Measurements from ENCODE around the gene TLN1. TPM values are rescaled to one million over a fixed set of nuclear protein-coding genes. Genes with fewer than 3 reads are reported as not detected.

Gene TLN1
- total RNA-seq, 1 experiment from 2014 or later, result 652 TPM

DNA sequence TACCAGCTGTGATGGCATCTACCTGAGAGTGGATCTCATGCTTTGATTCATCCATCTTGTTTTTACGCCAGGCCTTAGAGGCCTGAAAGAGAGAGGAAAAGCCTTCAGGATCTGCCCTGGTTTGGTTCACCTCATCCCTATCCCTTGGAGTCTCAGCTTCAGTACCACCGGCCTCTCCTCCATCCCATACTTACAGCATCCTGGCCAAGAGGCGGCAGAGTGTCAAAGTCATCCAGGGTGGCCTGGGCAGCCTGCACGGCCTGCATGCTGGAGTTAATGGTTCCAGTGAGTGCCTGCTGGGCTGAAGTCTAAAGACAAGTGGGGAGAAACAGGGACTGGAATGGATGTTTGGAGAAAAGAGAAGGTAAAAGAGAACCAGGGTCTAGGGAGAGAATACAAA lies 12.4 kb downstream of the TLN1 start:
- Histone ChIP-seq H3K4me3 (no peak overlapping the region), H3K36me3 (peaks cover 100% of the 10 kb centered on the region), H3K9me3 (no peaks in the 10 kb centered on the region), H3K27me3 (no peaks in the 10 kb centered on the region)
- no peak for DNase-seq

DNA sequence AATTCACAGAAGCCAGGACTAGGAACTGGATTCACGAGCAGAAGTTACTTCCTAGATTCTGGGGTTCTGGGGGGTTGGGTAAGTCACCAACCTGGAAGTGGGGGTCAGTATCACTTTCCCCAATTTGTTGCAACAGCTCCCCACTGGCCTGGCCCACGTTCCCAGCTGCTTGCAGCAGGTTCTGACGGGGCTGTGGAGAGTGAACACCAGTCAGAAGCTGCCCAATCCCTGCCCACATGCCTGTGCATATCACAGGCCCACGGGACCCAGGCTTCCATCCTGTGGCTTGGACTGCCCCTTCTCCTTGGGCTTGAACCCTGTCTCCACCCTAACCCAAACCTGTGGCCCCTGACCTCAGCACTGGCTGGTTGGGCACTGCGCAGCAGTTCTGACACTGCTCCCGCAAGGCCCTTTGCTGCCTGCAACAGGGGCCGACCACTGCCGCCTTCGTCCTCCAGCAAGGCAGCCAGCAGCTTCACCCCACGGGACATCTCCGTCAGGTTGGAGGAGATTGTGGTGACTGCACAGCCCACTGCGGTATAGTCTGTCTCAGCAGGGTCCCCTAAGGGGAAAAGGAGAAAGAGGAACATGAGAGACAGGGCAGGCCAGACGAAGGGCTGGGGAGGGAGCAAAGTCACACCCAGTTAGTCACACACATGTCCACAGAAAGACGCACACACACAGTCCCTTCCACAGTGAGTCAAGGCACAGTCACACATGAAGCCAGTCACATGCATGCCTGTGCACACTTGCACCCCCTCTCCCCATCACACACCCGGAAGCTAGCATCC lies 13.1 kb downstream of the TLN1 start:
- Histone ChIP-seq H3K9me3 (no peaks in the 10 kb centered on the region), H3K36me3 (peaks cover 100% of the 10 kb centered on the region), H3K27me3 (no peaks in the 10 kb centered on the region), H3K4me3 (no peak overlapping the region)
- DNase-seq, result no peak

DNA sequence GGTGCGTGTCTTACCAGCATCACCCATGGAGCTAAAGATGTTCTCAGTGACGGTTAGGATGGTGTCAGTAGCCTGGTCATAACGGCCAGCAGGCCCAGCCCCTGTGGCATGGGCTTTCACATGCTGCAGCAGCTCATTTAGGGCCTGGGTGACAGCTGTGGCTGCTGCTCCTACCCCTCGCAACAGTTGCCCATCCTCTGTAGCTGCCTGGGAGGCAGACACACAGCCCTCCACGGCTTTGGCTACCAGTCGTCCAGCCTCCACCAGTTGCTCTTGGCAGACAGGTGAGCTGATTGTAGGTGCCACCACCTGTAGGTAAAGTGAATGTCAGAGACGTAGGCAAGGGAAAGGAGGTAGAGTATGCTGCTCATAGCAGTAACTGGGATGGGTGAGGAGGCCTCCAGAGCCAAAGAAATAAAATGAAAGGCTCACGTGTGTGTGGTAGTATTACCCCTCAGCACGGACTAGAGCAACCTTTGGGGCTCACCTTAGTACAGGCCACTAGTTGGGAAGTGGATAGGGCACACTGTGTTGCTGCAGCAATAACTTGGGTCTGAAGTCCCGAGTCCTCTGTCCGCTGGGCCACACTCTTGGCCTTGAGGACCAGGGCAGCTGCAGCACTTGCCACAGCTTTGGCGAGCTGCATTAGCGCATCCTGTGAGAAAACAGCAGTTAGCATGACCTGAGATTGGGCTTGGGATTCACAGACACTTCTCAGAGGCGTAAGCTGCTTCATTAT lies 14.7 kb downstream of the TLN1 start:
- no peaks in the 10 kb centered on the region for H3K27me3 ChIP-seq
- no peak for DNase-seq
- peaks cover 100% of the 10 kb centered on the region for H3K36me3 ChIP-seq
- no peak overlapping the region for H3K4me3 ChIP-seq
- H3K9me3 ChIP-seq, result no peaks in the 10 kb centered on the region

DNA sequence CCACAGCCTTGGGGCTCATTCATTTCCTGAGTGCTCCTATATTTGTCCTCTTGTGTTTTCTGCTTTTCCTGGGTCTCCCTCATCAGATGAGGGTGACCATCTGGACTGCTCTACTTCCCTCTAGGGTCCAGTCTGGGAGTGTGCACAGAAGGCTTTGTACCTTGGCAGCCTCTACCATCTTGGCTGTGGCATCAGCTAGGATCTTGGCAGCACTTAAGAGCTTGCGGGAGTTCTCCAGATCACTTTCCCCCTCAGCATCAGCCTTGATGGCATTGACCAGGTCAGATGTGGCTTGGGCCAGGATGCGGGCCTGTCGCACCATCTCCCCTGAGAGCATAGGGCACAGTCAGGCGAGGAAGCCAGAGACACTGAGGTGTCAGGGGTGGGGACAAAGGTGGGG lies 15.8 kb downstream of the TLN1 start:
- H3K27me3 ChIP-seq, result no peaks in the 10 kb centered on the region
- H3K36me3 ChIP-seq, result peaks cover 100% of the 10 kb centered on the region
- DNase-seq, result peak; percentile 62
- H3K9me3 ChIP-seq, result no peaks in the 10 kb centered on the region
- H3K4me3 ChIP-seq, result no peak overlapping the region

DNA sequence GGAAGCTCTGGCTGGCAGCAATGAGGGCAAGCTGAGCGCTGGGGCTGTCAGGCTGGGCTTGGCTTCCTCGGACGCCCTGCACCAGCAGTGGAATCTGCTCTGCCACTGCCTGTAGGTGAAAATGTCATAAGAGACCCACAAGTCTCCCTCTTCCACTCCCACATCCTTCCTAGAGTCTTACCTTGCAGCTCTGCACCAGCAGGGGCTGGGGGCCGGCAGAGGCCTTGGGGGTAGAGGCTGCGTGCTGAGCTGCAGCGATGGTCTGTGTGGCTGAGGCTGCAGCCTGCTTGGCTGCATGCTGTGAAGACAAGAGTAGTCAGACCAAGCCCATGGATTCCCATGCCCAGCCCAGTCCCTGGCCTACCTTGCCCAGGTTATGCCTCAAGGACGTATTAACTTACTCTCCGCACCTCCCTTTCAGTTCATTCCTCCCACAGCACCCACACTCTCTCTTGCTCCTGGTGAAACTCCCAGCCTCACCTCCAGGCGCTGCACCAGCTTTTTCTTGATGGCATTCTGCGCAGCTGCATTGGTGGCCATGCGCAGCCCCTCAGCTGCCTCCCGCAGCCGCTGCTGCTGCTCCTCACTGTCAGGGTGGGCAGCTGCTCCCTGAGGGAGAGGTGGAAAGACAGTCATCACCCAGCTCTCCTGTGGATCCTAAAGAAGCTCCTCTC lies 17.3 kb downstream of the TLN1 start:
- no peak for DNase-seq
- H3K4me3 ChIP-seq, result no peak overlapping the region
- no peaks in the 10 kb centered on the region for H3K27me3 ChIP-seq
- no peaks in the 10 kb centered on the region for H3K9me3 ChIP-seq
- peaks cover 97% of the 10 kb centered on the region for H3K36me3 ChIP-seq

DNA sequence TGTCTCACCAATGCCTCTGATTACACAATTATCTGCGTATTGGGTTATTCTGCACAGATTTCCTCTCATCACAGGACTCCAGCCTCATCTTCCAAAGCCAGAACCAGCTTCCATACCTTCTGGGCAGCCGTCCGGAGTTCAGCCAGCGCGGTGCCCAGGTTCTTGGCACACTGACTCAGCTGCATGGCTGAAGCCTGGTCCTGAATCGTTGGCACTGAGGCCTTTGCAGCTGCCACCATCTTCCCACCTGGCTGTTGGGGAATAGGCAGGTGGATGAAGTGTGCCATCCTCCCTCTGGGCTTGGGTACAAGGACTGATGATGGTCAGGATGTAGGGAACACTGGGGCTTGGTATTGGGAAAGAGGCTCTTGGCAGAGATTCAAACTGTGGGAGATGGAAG lies 17.9 kb downstream of the TLN1 start:
- DNase-seq, result no peak
- Histone ChIP-seq H3K36me3 (peaks cover 95% of the 10 kb centered on the region), H3K9me3 (no peaks in the 10 kb centered on the region), H3K27me3 (no peaks in the 10 kb centered on the region), H3K4me3 (no peak overlapping the region)

DNA sequence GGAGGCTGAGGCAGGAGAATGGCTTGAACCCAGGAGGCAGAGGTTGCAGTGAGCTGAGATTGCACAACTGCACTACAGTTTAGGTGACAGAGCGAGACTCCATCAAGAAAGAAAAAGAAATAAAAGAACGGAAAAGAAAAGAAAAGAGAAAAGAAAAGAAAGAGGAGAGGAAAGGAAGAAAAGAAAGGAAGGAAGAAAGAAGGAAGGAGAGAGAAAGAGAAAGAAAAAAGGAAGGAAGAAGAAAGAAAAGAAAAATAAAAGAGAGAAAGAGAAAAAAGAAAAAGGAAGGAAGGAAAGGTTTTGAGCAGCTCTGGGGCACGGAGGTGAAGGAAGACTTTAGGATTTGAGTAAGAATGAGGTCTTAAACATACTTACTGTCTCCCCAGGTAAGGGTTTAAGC lies 18.4 kb downstream of the TLN1 start:
- Histone ChIP-seq H3K4me3 (no peak overlapping the region), H3K27me3 (no peaks in the 10 kb centered on the region), H3K36me3 (peaks cover 95% of the 10 kb centered on the region), H3K9me3 (no peaks in the 10 kb centered on the region)
- no peak for DNase-seq

DNA sequence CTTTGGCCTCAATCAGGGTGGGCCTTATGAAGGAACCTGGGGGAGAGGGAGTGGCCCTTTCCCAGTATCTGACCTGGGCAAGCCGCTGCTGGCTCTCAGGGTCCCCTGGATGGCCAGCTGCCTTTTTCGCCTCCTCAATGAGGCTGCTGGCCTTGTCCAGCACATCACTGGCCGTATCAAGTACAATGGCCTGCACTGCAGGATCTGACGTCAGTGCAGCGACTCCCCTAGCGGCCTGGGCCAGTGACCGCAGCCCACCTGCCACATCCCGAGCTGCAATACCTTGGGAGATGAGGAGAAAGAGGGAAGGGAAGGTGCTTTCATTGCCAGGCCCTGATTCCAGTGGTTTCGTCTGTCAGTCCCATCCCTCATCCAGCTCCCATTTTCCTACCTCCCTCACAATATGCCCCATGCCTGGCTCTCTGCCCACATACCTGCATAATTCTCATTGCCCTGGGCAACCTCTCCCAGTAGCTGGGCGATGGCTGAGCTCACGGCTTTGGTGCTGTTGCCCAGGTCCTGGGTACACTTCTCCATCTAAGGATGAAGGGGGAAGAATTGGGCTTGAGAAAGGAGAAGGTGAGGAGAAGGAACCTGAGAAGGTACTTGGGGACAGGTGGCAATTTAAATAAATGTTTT lies 19.1 kb downstream of the TLN1 start:
- H3K9me3 ChIP-seq, result no peaks in the 10 kb centered on the region
- peaks cover 95% of the 10 kb centered on the region for H3K36me3 ChIP-seq
- no peak overlapping the region for H3K4me3 ChIP-seq
- no peaks in the 10 kb centered on the region for H3K27me3 ChIP-seq
- no peak for DNase-seq

DNA sequence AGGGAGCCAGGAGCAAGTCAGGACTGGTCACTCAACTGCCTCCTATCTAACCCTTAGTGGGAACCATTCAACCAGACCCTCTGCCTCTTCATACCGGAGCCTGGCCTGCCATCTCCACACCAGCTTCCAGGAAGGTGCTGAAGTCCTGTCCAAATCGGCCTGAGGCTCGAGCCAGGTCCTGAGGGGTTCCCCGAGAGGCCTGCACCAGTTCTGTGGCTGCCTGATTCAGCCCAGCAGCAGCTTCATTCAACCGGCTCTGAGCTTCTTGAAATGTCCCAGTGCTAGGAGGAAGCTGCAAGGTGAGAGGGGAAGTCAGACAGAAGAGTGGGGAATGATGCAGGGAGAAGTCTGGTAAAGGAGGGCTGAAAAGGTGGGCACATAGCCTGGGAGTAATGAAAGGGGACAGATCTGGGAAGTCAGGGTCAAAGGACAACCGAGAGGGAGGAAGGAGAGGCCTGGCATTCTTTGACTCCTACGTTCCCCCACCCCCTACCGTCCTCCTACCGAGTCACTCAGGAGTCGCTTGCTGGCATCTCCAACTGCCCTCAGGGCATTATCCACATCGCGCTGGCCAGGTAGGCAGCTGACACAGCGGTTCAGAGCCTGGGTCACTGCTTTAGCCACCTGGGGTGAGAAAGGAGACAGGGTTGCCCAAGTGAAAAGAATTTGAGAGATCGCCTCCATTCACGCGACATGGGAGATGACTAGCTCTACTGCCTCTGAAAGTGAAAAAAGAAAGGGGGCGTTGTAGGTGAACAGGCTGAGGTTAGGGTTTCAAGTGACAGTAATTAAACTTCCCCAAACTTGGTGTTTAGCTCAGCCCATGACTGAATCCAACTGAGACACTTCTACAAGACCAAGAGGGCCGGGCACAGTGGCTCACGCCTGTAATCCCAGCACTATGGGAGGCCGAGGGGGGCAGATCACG lies 20.2 kb downstream of the TLN1 start:
- no peak for DNase-seq
- Histone ChIP-seq H3K4me3 (no peak overlapping the region), H3K9me3 (no peaks in the 10 kb centered on the region), H3K27me3 (no peaks in the 10 kb centered on the region), H3K36me3 (peaks cover 95% of the 10 kb centered on the region)

DNA sequence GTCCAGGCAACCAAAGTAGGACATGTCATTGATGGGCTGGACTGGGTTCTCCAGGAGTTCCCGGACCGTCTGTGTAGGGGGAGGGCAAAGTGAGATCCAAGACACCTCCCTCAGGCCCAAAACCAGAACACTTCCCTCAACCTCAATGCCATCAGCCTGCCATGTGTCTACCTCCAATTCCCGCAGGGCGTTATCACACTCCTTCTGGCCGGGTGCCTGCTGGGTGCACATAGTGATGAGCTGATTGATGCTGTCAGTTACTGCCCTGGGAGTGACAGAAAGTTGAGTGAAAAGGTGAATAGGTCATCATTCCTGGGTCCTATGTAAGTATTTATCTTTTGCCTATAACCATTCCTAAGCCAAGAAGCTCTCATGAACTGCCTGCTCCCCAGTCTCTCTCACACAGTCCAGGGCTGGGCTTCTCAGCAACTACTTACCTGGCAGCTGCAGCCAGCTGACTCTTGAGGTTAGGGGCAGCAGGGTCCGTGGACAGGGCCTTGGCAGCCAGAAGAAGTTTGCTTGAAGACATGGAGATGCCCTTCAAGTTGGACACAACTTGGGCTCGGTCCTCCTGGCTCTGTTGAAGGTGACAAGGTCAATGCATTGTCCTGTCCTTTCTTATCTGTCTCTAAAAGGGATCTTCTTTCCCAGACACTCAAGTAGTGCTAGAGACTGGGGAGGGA lies 21.0 kb downstream of the TLN1 start:
- H3K36me3 ChIP-seq, result peaks cover 95% of the 10 kb centered on the region
- no peaks in the 10 kb centered on the region for H3K27me3 ChIP-seq
- H3K4me3 ChIP-seq, result no peak overlapping the region
- no peaks in the 10 kb centered on the region for H3K9me3 ChIP-seq
- no peak for DNase-seq

DNA sequence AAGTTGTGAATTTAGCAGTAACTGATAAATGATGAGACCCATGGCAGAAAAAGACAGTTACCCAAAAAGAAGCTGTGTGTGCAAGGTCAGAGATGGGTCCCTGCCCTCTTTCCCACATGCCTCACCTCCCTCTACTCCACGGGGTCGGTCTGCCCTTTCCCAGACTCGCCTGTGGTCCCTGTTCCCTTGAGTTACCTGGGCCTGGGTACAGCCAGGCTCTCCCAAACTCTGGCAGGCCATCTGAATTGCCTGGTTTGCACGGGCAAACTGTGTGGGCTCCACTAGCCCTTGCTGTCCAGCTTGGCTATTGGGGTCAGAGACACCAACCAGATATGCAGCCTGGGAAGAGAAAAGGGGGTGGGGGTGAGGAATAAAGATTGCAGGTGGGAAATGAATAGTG lies 23.8 kb downstream of the TLN1 start:
- Histone ChIP-seq H3K36me3 (peaks cover 95% of the 10 kb centered on the region), H3K9me3 (no peaks in the 10 kb centered on the region), H3K4me3 (no peak overlapping the region), H3K27me3 (no peaks in the 10 kb centered on the region)
- no peak for DNase-seq

DNA sequence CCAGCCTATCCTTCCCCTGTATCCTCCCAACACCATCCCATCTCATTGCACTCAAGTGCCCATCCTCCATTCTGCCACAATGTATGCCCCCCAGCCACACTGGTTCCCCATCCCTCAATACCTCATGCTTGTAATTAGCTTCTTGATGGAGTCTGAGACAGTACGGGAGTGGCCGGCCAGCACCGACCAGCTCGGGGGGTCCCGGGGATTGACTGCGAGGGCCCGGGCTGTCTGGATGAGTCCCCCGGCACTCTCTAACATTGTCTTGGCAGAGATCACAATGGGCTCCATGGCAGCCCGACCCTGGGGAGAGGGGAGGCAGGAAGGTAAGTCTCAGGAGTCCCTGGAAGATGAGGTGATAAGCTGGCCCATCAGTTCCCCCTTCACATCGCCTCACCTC lies 25.0 kb downstream of the TLN1 start:
- no peaks in the 10 kb centered on the region for H3K27me3 ChIP-seq
- DNase-seq, result no peak
- H3K36me3 ChIP-seq, result peaks cover 95% of the 10 kb centered on the region

DNA sequence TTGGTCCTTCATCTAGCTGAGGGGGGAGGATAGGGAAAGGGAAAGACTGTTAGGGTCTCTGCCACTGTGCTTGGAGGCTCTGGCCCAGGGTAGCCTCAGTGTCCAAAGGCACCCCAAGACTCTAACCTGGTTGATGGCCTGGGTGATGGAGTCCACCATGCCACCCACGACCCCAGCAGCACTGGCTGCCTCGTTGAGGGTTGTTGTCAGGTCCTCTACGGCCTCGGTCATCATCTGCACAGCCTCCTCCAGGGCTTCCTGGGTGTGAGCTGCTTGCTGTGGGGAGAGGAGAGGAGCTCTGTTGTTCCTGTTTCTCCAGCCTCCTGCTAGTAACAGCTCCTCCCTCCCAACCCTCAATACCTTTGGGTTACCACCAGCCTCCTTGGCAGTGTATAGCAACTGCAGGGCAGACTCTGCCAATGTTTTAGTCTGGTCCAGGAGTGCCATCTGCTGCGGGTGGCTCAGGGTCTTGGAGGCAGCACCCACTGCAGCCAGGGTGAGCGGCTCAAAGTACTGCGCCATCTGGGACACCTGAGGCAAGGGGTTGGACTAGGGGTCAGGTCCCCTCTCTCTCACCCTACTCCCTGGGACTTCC lies 26.1 kb downstream of the TLN1 start:
- no peaks in the 10 kb centered on the region for H3K27me3 ChIP-seq
- DNase-seq, result no peak
- H3K9me3 ChIP-seq, result no peaks in the 10 kb centered on the region
- H3K36me3 ChIP-seq, result peaks cover 95% of the 10 kb centered on the region
- no peak overlapping the region for H3K4me3 ChIP-seq

More for the DNA sequence above, 25.0 kb downstream of the TLN1 start:
- Histone ChIP-seq H3K4me3 (no peak overlapping the region), H3K9me3 (no peaks in the 10 kb centered on the region)

DNA sequence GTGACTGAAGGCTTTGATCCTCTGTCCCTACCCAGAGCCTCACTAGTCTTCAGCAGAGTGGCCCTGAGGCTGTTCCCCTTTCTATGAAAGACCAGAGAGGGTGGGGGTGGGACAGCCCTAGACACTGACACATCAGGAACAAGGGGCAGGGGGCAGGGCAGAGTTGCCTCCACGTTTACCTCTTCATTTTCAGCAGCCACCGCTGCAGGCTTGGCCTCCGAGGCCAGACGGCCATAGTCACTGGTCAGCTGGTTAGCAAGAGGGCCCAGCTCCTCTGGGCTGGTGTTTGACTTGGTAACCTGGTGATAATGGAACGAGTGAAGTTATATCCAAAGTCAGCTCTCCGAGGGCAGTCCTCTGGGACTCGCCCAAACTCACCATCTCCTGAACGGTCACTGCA lies 26.6 kb downstream of the TLN1 start:
- H3K36me3 ChIP-seq, result peaks cover 95% of the 10 kb centered on the region
- no peak for DNase-seq
- no peak overlapping the region for H3K4me3 ChIP-seq
- no peaks in the 10 kb centered on the region for H3K9me3 ChIP-seq
- H3K27me3 ChIP-seq, result no peaks in the 10 kb centered on the region

DNA sequence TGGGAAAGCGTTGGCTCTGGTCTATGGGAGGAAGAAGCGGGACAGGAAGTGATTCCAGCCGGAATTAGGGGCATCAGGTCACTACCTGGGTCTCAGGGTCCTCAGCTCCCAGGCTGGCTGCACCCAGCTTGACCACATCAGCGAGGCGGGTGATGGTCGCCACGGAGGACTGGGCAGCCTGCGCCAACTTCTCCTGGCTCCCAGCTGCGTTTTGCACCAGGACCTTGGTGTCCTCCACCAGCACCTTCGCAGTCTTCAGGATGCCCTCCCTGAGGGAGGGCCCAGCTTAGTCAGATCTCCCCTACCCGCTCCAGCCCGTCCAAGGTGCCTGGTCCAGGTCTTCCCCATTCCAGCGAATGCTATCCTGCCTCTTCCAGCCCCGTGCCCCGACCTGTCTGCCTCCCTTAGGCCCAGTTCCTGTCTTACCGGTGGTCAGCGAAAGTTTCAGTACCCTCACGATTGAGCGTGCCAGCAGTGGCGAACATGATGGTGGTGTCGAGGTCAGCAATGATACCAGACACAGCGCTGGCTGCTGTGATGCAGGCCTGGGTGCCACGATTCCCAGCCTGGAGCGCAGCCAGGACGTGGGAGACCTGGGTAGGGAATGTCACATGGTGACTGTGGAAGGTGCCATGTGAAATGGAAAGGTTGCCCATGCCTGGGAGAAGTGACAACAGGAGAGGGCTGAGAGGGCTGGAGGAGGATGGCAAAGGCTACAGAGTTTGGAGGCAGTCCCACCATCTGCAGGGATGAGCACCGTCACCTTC lies 27.9 kb downstream of the TLN1 start:
- peaks cover 100% of the 10 kb centered on the region for H3K36me3 ChIP-seq
- DNase-seq, result no peak

More for the DNA sequence above, 27.9 kb downstream of the TLN1 start:
- Histone ChIP-seq H3K27me3 (no peaks in the 10 kb centered on the region), H3K9me3 (no peaks in the 10 kb centered on the region), H3K4me3 (no peak overlapping the region)

Measured in MG63 (cell line).